Ascending aorta (tissue), 2 donors: Measurements from ENCODE around the gene CDIPT. TPM values are rescaled to one million over a fixed set of nuclear protein-coding genes. Genes with fewer than 3 reads are reported as not detected.

Experiments used
- DNase-seq, 2 donors: peaks; one replicate each; pipeline ENCODE4 v3.0.0-alpha.2; 2019; ENCODE audit warnings: low spot score in 2 of 2
- H3K27ac ChIP-seq, 2 donors: fragments of 200-600 bp; sonication (generic); one replicate each; pipeline ENCODE4 v1.5.1; 2016 to 2017; ENCODE audit warnings: mild to moderate bottlenecking in 1 of 2
- H3K27me3 ChIP-seq: fragments of 200-600 bp; sonication (generic); one replicate; pipeline ENCODE4 v1.5.1; 2017
- H3K36me3 ChIP-seq, 2 donors: fragments of 200-600 bp; sonication (generic); one replicate each; pipeline ENCODE4 v1.5.1; 2016
- H3K4me1 ChIP-seq, 2 donors: fragments of 200-600 bp; sonication (generic); one replicate each; pipeline ENCODE4 v1.5.1; 2016 to 2017; ENCODE audit warnings: mild to moderate bottlenecking in 1 of 2
- H3K4me3 ChIP-seq, 2 donors: fragments of 200-600 bp; sonication (generic); one replicate each; pipeline ENCODE4 v1.5.1; 2016 to 2017; ENCODE audit warnings: mild to moderate bottlenecking in 1 of 2
- H3K9me3 ChIP-seq, 2 donors: fragments of 200-600 bp; sonication (generic); one replicate each; pipeline ENCODE4 v1.5.1; 2016
- CTCF ChIP-seq, 3 experiments: fragments of 200-600 bp in 2 of 3; fragments of 450-650 bp in 1 of 3; sonication (generic) in 2 of 3; IDR thresholded peaks; one replicate each; pipeline ENCODE4 v1.5.1; 2016 to 2019; ENCODE audit warnings: antibody characterized with exemption in 3 of 3, mild to moderate bottlenecking in 1 of 3, moderate library complexity in 1 of 3
- intact Hi-C: fragments of 100-400 bp; cut with DNase I; formaldehyde crosslinking; loops from one replicate; pipeline ENCODE4 v1.15.1; 2023
- total RNA-seq: library from RNA; depleted of rRNA; stranded (reverse); fragments of >200 nt; gene quantifications from one replicate; pipeline ENCODE4 v1.1.0, GENCODE V29; 2016

The CDIPT gene
- total RNA-seq, 1 donor from 2014 or later, result 174 TPM

GRCh38 chr16:29904947-29905346 is 41.9 kb upstream of the CDIPT start:
- Histone ChIP-seq H3K27ac (no peak overlapping the region), H3K27me3 (no peaks in the 10 kb centered on the region), H3K4me3 (no peak overlapping the region), H3K36me3 (no peaks in the 10 kb centered on the region), H3K4me1 (peaks cover 4 to 7% of the 10 kb centered on the region in 2 donors), H3K9me3 (no peaks in the 10 kb centered on the region)
- DNase-seq, result no peak
- intact Hi-C loops, result no loop called here
- TF ChIP-seq CTCF (IDR thresholded peaks at IDR 0.05), result no peak

GRCh38 chr16:29903590-29903989 is 40.6 kb upstream of the CDIPT start:
- no peaks in the 10 kb centered on the region for H3K27me3 ChIP-seq
- peaks cover 4 to 7% of the 10 kb centered on the region in 2 donors for H3K4me1 ChIP-seq
- intact Hi-C loops, result no loop called here
- DNase-seq, result no peak
- H3K9me3 ChIP-seq, result no peaks in the 10 kb centered on the region
- no peaks in the 10 kb centered on the region for H3K36me3 ChIP-seq
- TF ChIP-seq CTCF (IDR thresholded peaks at IDR 0.05), result no peak
- H3K27ac ChIP-seq, result no peak overlapping the region
- no peak overlapping the region for H3K4me3 ChIP-seq

- H3K36me3 ChIP-seq, result no peaks in the 10 kb centered on the region
- peaks cover 4 to 7% of the 10 kb centered on the region in 2 donors for H3K4me1 ChIP-seq
- no peak overlapping the region for H3K27ac ChIP-seq
- peaks cover 4% of the 10 kb centered on the region for H3K27me3 ChIP-seq
- no peak overlapping the region for H3K4me3 ChIP-seq
- DNase-seq, result no peak
- intact Hi-C loops, result no loop called here
- TF ChIP-seq CTCF (IDR thresholded peaks at IDR 0.05), result no peak
- no peaks in the 10 kb centered on the region for H3K9me3 ChIP-seq
These were observed 38.5 kb upstream of the CDIPT start for GRCh38 chr16:29901607-29901945.

- H3K27ac ChIP-seq, result no peak overlapping the region
- H3K4me3 ChIP-seq, result peak overlapping the region; percentile 57 to 77
- intact Hi-C loops, result loop anchor here (1.0 kb wide), 2 partner anchors 25 to 38 kb away; partner anchors contain the start of genes CDIPT and KCTD13
These were observed 38.0 kb upstream of the CDIPT start for GRCh38 chr16:29900888-29901606.

GRCh38 chr16:29900102-29900887 is 37.3 kb upstream of the CDIPT start, which contains the start of gene ASPHD1:
TSS of gene ASPHD1 (plus strand) at chr16:29900488. CDS start at chr16:29900972, 484 bp downstream.
- Histone ChIP-seq H3K9me3 (no peaks in the 10 kb centered on the region), H3K36me3 (no peaks in the 10 kb centered on the region), H3K4me3 (peak within 1 kb of the TSS; percentile 57 to 77), H3K27me3 (peaks cover 4% of the 10 kb centered on the region), H3K4me1 (peaks cover 4 to 7% of the 10 kb centered on the region in 2 donors), H3K27ac (no peak within 1 kb of the TSS)
- peak; percentile 26 to 81 for DNase-seq
- intact Hi-C loops, result loop anchor here (1.0 kb wide), 2 partner anchors 26 to 37 kb away; partner anchors contain the start of genes CDIPT and KCTD13
- TF ChIP-seq CTCF (IDR thresholded peaks at IDR 0.05), result no peak

More at GRCh38 chr16:29900888-29901606, 38.0 kb upstream of the CDIPT start:
- peaks cover 4% of the 10 kb centered on the region for H3K27me3 ChIP-seq
- no peaks in the 10 kb centered on the region for H3K9me3 ChIP-seq
- no peaks in the 10 kb centered on the region for H3K36me3 ChIP-seq
- peaks cover 4 to 7% of the 10 kb centered on the region in 2 donors for H3K4me1 ChIP-seq
- no peak for TF ChIP-seq CTCF (IDR thresholded peaks at IDR 0.05)
- no peak for DNase-seq
